Activated CD4-positive, alpha-beta T cell treated with anti-CD3 and anti-CD28 coated beads, Interleukin-2, Interleukin-6, amounts not matched to agents 100 ng/mL and 50 ng/mL, durations not matched to agents 16 hours and 8 hours (primary cell): ENCODE data around the gene ATP2A2.
A peak's percentile ranks its signal among the peaks of the same experiment; 100 is the strongest.

Experiments
- DNase-seq: peaks from one replicate; pipeline ENCODE4 v3.0.0-alpha.2; 2020

Gene ATP2A2

DNA sequence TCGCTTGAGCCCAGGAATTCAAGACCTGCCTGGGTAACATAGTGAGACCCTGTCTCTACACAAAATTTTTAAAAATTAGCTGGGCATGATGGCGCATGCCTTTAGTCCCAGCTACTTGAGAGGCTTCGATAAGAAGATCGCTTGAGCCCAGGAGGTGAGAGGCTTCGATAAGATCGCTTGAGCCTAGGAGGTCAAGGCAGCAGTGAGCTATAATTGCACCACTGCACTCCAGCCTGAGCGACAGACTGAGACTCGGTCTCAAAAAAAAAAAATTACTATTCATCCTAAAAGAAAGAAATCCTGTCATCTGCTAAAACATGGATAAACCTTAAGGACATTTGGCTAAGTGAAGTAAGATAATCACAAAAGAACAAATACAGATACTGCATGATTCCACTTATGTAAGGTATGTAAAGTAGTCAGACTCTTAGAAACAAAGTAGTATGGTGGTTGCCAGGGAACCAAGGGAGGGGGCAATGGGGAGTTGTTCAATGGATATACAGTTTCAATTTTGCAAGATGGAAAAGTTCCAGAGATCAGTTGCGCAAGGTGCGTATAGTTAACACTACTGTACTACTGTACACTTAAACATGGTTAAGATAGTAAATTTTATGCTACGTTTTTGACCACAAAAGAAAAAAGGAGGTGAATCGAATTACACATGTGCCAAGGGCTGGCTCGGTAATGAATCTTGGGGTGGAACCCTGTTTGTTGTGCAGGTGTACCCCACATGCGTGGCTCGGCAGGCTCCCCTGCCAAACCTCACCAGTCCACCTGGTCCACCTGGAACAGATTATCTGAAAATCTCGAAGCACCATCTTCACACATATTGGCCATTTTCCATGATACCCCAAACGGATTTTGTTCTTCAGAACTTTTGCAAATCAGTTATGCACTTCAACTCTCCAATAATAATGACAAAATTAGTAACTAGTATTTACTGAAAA, 18.3 kb upstream of the ATP2A2 start:
- DNase-seq = no peak

DNA sequence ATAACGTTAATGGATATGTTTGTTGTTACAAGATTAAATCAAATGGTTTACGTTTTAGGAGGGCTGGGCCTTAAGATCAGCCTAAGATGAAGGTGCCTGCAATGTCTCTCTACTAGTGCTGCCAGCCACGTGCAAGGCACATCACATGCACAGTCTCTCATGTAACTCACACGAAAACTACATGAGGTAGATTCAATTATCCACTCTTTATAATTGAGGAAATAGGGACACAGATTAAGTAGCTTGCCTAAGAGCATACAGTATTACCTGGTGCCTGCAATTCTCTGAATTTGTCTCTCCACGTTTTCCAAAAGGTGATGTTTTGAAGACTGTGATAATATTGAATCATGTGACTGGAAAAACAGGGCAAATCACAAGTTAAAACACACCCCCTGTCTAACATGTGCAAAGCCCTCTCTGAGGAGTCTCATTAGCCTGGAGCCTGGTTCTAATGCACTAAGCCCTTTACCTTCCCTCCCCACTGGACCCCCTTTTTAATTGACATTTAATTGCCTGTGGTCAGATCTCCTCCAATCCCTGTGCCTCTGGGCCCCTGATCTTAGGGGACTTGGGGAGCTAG, 14.6 kb upstream of the ATP2A2 start:
- DNase-seq = no peak

- no peak for DNase-seq
These were observed 13.9 kb upstream of the ATP2A2 start for GRCh38 chr12:110266980-110267620.

DNA sequence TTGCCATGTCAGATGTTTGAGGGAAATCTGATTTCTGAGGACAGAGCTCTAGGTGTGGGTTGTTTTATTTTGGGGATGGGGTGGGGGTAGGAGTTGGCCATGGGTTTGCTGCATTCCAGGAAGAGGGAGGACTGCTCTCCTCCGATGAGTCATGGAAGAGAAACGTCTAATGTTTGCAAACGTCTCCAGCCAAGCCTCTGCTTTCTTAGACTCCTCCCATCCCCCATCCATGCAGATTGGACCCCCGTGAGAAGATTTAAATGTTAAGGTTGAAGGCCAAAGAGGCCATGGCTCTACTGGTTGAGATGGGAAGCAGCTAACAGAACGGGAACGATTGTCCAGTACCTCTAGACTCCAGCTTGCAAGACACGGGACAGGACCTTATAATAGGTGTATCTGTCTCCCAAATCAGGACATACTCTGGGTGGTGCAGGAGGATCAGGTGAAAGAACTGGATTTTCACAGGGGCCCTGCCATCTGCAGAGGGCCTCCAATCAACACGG, 11.4 kb upstream of the ATP2A2 start:
- DNase-seq = no peak

DNA sequence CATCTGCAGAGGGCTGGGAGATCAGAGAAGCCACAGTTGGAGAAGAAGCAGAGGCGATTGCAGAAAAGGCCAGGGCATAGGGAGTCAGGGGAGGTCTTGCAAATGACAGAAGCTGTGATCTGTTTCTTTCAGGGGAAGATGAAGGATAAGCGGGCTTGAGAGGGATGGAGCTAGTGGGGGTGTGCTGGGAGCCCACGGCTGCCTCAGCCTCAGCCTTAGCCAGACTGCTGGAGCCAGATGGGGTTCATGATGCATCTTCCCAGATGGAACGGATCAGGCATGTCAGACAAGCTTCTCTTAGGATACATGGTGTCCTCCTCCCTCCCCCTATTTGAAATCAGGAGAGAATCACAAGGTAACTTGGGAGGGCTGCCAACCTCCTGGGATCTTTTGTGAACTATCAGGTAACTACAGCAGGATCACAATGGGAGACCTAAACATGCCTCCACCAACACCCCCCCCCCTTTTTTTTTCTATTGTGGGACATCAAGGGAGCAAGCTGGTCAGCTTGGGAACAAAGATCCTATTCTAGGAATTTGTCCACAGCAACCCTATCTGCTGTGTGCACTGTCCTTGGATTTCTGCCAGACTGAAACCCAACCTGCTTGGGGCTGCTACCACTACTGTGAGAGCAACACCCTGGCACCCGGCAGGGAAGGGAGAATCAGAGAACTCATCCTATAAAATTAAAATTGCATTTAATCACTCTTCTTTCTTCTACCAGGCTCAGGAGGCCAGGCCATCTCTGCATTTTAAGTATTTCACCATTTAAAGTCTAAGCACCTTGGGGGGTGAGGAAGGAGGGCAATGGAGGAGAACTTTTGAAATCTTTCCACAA, 10.7 kb upstream of the ATP2A2 start:
- no peak for DNase-seq

DNA sequence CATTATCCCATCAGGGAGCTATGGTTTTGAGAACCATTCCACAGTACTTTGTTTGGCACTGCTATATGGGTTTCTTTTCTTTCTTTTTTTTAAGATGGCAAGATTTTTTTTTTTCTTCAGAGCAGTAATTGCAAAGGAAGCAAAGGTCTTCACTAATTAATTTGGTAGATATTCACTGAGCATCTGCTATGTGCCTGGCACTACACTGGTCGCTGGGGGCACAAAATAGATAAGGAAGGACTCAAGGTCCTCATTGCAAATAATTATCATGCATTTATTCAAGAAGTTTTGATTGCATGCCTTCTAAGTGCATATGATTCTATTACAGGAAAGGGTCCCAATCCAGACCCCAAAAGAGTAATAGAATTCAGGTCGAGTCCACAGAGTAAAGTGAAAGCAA, 10.0 kb upstream of the ATP2A2 start:
- DNase-seq = no peak

DNA sequence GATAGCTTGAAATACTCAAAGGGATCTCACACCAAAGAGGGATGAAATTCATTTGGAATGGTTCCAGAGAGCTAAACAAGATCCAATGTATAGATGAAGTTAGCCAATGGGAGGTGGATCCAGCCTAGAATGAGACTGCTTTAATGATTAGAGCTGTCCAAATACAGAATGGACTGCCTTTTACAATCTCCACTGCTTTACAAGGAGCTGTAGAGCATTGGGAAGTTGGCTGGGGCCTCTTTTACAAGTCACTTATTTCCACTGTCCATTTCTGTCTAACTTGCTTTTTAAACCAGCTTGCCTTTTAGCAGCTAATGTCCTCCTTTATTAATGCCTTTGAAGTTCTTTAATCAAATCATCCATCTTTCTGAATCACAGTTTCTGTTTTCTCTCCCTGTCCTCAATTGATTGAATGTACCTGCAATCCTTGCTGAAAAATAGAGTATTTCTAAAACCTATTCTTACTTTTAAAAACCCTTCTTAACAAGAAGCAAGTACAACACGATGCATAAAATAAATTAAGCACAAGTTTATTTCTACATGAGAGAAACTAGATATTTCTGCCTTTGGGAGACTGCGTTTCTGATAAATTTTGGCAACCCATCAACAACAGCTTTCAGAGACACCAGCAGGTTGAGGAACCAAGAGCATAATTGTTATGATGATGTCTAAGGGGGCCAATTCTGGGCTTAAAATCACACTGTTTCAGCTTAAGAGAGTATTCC, 3.4 kb upstream of the ATP2A2 start:
- no peak for DNase-seq

- DNase-seq = no peak
These were observed 2.9 kb upstream of the ATP2A2 start for GRCh38 chr12:110278255-110278536.

- DNase-seq = no peak
These were observed 1.3 kb upstream of the ATP2A2 start for GRCh38 chr12:110279566-110280375.

DNA sequence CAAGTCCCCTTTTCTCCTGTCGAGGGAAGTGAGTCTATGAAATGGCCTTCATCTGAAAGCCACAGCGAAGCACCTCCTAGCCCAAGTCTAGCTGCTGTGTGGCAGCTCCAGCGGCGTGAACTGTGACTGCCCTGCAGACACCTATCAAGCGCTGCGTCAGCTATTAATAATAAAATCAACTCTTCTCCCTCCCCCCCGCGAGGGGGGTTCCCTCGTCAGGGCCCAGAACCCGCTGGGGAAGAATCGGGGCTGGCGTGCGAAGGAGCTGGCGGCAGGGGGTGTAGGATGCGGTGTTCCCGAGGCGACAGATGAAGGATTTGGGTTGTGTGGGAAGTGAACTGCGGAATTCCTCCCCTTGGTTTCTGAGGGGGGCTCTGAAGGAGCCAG, 662 bp upstream of the ATP2A2 start:
- DNase-seq = peak; percentile 50

DNA sequence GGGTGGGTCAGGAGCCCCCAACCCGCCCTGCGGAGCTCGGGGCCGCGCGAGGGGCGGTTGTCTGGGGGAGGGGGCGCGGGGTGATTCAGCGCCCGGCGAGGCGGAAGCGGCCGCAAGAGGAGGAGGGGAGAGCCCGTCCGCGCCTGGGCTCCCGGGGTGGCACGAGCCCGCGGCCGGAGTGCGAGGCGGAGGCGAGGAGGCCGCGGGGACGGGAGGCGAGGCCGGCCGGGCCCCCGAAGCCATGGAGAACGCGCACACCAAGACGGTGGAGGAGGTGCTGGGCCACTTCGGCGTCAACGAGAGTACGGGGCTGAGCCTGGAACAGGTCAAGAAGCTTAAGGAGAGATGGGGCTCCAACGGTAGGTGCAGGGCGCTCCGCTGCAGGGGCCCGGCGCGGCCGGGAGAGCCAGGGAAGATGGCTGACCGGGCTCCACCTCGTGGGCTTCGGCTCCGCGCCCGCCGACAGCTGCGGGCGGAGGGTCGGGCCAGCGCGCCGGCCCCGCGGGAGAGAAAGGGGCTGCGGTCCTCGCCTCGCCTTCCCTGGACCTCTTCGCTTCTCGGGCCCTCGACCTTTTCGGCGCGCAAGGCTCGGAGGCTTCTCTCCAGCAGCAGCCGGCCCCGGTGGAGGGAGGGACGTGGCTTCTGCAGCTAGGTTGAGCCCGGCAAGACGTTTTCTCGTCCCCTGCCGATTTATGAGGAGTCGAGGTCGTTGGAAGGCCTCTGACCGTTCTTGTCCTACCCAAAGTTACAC, 677 bp downstream of the ATP2A2 start:
- DNase-seq = peak; percentile 63

DNA sequence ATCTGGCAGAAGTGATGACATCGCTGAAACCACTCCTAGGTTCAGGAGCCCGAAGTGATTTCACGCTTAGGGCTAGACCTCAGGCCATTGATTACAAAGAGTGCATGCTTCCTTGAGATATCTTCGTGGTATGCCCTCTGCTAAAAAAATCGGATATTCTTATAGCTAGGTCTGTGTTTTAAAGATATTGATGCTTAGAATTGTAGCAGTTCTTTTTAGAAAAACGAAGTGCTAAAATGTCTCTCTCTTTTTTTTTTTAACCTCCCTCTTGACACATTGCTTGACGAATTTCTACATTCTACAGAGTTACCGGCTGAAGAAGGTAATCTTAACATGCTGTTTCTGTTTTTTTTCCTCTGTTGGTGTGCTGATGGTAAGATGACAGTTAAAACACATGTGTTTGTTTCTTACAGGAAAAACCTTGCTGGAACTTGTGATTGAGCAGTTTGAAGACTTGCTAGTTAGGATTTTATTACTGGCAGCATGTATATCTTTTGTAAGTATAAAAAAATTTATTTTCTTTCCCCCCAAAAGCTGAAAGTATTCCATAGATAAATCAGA, 1.3 kb downstream of the ATP2A2 start:
- DNase-seq = no peak

- peak; percentile 25 for DNase-seq
These were observed 2.1 kb downstream of the ATP2A2 start for GRCh38 chr12:110282956-110283817.

DNA sequence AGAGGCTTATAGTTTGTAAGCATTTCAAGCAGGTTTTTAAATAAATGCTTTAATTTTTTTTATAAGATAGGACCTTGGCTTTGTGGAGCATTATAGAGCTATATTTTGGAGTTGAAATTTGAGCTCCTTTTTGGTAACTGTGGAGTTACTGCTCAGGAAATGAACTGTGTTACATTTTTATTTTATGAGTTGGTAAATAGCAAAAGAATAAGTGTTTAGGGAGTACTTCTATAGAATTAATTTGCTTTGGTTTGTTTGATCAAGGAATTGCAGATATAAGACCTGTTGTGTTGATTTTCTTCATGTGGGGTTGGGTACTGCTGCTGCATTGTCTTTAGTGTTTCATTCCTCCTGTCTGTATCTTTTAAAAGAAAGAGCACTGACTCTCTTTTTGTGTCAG, 3.5 kb downstream of the ATP2A2 start:
- no peak for DNase-seq

DNA sequence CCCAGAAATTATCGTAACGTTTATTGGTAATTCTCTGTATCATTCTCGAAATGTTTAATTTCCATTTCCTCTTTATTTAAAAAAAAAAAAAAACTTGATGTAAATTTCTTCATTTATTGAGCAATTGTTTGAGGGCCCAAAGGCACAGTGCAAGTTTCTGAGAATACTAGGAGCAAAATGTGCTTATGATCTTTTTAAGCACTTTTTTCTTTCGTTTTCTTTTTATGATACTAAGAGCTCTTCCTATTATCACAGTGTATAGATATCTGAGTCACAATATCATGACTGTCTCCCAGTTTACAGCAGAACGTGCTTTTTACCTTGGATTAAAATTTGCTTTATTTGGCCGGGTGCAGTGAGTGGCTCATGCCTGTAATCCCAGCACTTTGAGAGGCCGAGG, 5.6 kb downstream of the ATP2A2 start:
- DNase-seq = no peak

- no peak for DNase-seq
These were observed 6.9 kb downstream of the ATP2A2 start for GRCh38 chr12:110287986-110288385.

- DNase-seq = no peak
These were observed 8.1 kb downstream of the ATP2A2 start for GRCh38 chr12:110289044-110289710.

- no peak for DNase-seq
These were observed 8.6 kb downstream of the ATP2A2 start for GRCh38 chr12:110289711-110290078.
